Mesangial cell (primary cell): ENCODE measurements around the gene NDUFAF4. TPM values are rescaled to one million over a fixed set of nuclear protein-coding genes. Genes with fewer than 3 reads are reported as not detected.

ENCODE experiments used
- total RNA-seq: library from RNA; depleted of rRNA; stranded (reverse); fragments of >200 nt; gene quantifications from 2 replicates; pipeline ENCODE4 v1.2.3, GENCODE V29; 2015

Gene NDUFAF4
- 7.1 and 13.2 TPM in 2 replicates for total RNA-seq

DNA sequence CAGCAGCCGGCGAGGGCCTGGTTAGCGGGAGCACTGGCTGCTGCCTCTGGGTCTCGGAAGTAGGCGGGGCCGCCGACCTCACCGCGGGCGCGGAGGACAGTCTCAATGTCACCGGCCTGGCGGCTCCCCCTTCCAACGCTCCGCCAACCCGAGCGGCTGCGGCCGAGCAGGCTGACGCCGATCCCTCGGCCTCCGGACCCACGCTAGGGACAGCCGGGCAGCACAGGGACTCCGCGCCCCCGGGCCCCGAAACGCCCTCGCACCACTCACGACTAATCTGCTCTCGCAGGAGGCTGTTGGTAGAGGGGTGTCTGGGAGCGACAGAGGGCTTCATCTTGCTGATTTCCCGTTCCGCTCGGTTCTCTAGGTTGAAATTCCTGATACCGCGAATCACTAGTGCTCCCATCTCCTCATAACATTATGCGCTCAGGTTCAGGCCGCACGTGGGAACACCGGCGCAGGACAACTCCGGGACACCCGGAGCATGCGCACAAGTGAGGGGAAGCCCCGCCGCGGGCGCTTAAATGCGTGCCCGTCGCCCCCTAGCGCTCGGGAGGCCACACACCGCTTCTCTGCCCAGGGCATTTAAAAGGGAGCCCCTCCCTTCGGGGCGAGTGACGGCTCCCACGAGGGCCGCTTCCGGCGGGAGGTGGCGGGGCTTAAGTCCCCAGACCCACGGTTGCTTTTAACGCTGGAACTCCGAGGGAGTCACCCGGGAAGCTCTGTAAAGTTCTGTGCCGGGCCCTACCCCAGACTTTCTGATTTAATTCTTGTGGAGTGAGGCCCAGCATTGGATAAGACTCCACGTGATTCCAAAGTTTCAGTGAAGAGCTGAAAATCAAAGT is at the start of gene NDUFAF4:
Gene NDUFAF4, minus strand, starts transcription at position 496 of the 845 bp plus-strand sequence. Its CDS starts 90 bp downstream, at position 406.

Other genes with a start within 250 kb of the NDUFAF4 start
- 1.5 and 2.0 TPM in 2 replicates for gene GPR63, start 60.4 kb downstream of the NDUFAF4 start, total RNA-seq
- 0.13 TPM in 1 of 2 replicates, not detected in the other for gene KLHL32, start 26.8 kb upstream of the NDUFAF4 start, total RNA-seq